ENCODE results near the gene PRUNE2. TPM values are rescaled to one million over a fixed set of nuclear protein-coding genes. Genes with fewer than 3 reads are reported as not detected.

The PRUNE2 gene
- total RNA-seq, 1 donor from 2014 or later: 4.3 TPM

- H3K27me3 Mint-ChIP-seq (ENCODE audit: low read depth): no peaks in the 10 kb centered on the region
- DNase-seq (ENCODE audit: low read depth, low spot score): no peak
- H3K4me1 Mint-ChIP-seq: peaks cover 5% of the 10 kb centered on the region
- H3K27ac Mint-ChIP-seq (ENCODE audit: unreplicated experiment): no peak overlapping the region
- no peak for TF ChIP-seq CTCF (conservative IDR thresholded peaks at IDR 0.05)
- no peak overlapping the region for H3K4me3 Mint-ChIP-seq
- no peaks in the 10 kb centered on the region for H3K9me3 Mint-ChIP-seq
- H3K36me3 Mint-ChIP-seq (ENCODE audit: low read depth): no peaks in the 10 kb centered on the region
Measured at GRCh38 chr9:76717176-76717575, 188.7 kb downstream of the PRUNE2 start.

- Mint-ChIP-seq H3K27me3 (ENCODE audit: low read depth) (no peaks in the 10 kb centered on the region), H3K4me1 (peaks cover 5% of the 10 kb centered on the region), H3K9me3 (no peaks in the 10 kb centered on the region), H3K36me3 (ENCODE audit: low read depth) (no peaks in the 10 kb centered on the region), H3K4me3 (no peak overlapping the region), H3K27ac (ENCODE audit: unreplicated experiment) (no peak overlapping the region)
- no peak for DNase-seq (ENCODE audit: low read depth, low spot score)
- TF ChIP-seq CTCF (conservative IDR thresholded peaks at IDR 0.05): no peak
Measured at GRCh38 chr9:76716085-76716672, 189.7 kb downstream of the PRUNE2 start.

GRCh38 chr9:76713381-76713780 is 192.5 kb downstream of the PRUNE2 start:
- Mint-ChIP-seq H3K27ac (ENCODE audit: unreplicated experiment) (no peak overlapping the region), H3K9me3 (no peaks in the 10 kb centered on the region), H3K4me1 (peaks cover 5% of the 10 kb centered on the region), H3K36me3 (ENCODE audit: low read depth) (no peaks in the 10 kb centered on the region), H3K27me3 (ENCODE audit: low read depth) (peaks cover under 1% of the 10 kb centered on the region), H3K4me3 (no peak overlapping the region)
- DNase-seq (ENCODE audit: low read depth, low spot score): no peak
- no peak for TF ChIP-seq CTCF (conservative IDR thresholded peaks at IDR 0.05)

- no peaks in the 10 kb centered on the region for H3K36me3 Mint-ChIP-seq (ENCODE audit: low read depth)
- no peaks in the 10 kb centered on the region for H3K4me1 Mint-ChIP-seq
- TF ChIP-seq CTCF (conservative IDR thresholded peaks at IDR 0.05): no peak
- peaks cover 16% of the 10 kb centered on the region for H3K27me3 Mint-ChIP-seq (ENCODE audit: low read depth)
- no peak for DNase-seq (ENCODE audit: low read depth, low spot score)
- no peak overlapping the region for H3K27ac Mint-ChIP-seq (ENCODE audit: unreplicated experiment)
- H3K9me3 Mint-ChIP-seq: no peaks in the 10 kb centered on the region
- no peak overlapping the region for H3K4me3 Mint-ChIP-seq
Measured at GRCh38 chr9:76709020-76709419, 196.9 kb downstream of the PRUNE2 start.

- H3K27me3 Mint-ChIP-seq (ENCODE audit: low read depth): peaks cover 16% of the 10 kb centered on the region
Measured at GRCh38 chr9:76707510-76707909, 198.4 kb downstream of the PRUNE2 start.

More at GRCh38 chr9:76707510-76707909, 198.4 kb downstream of the PRUNE2 start:
- DNase-seq (ENCODE audit: low read depth, low spot score): no peak
- no peaks in the 10 kb centered on the region for H3K4me1 Mint-ChIP-seq
- TF ChIP-seq CTCF (conservative IDR thresholded peaks at IDR 0.05): no peak
- H3K27ac Mint-ChIP-seq (ENCODE audit: unreplicated experiment): no peak overlapping the region
- no peaks in the 10 kb centered on the region for H3K9me3 Mint-ChIP-seq
- H3K4me3 Mint-ChIP-seq: no peak overlapping the region
- no peaks in the 10 kb centered on the region for H3K36me3 Mint-ChIP-seq (ENCODE audit: low read depth)

Data from neural crest cell (in vitro differentiated cells).